ENCODE data around the gene ELL2. TPM values are rescaled to one million over a fixed set of nuclear protein-coding genes. Genes with fewer than 3 reads are reported as not detected.

ELL2 gene
- total and polyA plus RNA-seq, 9 of the 15 experiments (the other 6 are each of a cell fraction or from before 2014, with no cell fraction given) = 4.3 to 18.3 (median 14.5) TPM

DNA sequence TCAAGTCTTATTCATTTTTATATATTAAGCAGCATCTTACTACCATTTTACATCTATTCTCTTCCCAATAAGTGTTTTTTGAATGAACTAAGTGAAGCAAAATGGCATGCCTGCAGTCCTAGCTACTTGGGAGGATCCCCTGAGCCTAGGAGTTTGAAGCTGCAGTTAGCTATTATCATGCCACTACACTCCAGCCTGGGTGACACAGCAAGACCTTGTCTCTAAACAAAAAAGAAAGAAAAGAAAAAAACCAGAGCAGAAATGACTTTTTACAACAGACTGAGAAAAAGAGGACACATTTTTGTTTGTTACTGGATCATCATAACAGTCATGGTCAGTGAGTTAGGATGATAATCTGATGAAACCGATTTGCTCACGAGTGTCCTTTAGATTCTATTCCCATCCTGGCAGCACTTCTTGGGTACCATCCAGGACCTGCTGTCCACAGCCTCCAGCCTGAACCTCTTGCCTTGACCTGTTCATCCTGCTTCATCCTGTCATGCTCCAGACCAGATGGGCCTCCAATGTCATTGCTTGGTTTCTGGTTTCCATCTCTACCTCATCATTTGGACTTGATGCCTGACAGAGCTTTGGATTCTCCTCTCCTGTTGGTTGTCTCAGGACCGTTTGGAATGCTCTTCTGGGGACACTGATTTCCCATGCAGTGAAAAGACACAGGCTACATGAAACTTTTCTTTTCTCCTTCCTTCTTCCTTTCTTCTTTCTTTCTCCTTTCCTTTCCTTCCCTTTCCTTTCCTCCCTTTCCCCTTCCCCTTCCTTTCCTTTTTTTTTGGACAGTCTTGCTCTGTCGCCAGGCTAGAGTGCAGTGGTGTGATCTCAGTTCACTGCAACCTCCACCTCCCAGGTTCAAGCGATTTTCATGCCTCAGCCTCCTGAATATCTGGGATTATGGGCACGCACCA is 89.0 kb downstream of the ELL2 start:
- Histone ChIP-seq H3K36me3 (ENCODE audit: control insufficient read depth, insufficient read depth, low read length) (no peaks in the 10 kb centered on the region), H3K27ac (ENCODE audit: extremely low read depth, low read depth, low read length) (no peak overlapping the region), H3K9me1 (ENCODE audit: control insufficient read depth, insufficient read depth, low read length) (no peaks in the 10 kb centered on the region), H3K4me3 (no peak overlapping the region), H2AFZ (ENCODE audit: low read depth, low read length) (no peak overlapping the region), H3K4me1 (replicated peaks in 1 of 2; ENCODE audit: control insufficient read depth in 2 of 2, insufficient read depth in 2 of 2, low read length in 2 of 2) (peaks cover 4 to 9% of the 10 kb centered on the region in 2 experiments; a peak in 3 of 5 replicates), H3K27me3 (ENCODE audit: control insufficient read depth in 2 of 2, insufficient read depth in 2 of 2, low read length in 2 of 2) (no peaks in the 10 kb centered on the region), H3K9ac (ENCODE audit: insufficient read depth in 1 of 2, low read depth in 2 of 2, low read length in 2 of 2) (no peak overlapping the region), H3K79me2 (ENCODE audit: control insufficient read depth, insufficient read depth, low read length) (no peaks in the 10 kb centered on the region), H3K4me2 (ENCODE audit: insufficient read depth, low read length) (peak overlapping the region; percentile 28; the same call in 1 of the 2 replicates), H3K9me3 (replicated peaks; ENCODE audit: control insufficient read depth, insufficient read depth, low read depth, low read length) (no peaks in the 10 kb centered on the region), H4K20me1 (replicated peaks; ENCODE audit: control insufficient read depth, insufficient read depth, low read length) (no peaks in the 10 kb centered on the region)
- in situ Hi-C loops (cut with MboI) (no loop called here), intact Hi-C loops (cut with micrococcal nuclease) (no loop called here)
- CTCF ChIA-PET (ENCODE audit: low intra/inter-chr PET ratio) = no interaction called here
- ATAC-seq = peak; percentile 68
- WGBS (ENCODE audit: insufficient coverage, low coverage, missing lambda C conversion rate) = 10% methylated on average over 5 of the region's 6 CpGs
- BruUV-seq (replicated peaks) = no TSS peak
- peak; percentile 55 for FAIRE-seq
- POLR2A ChIA-PET = interaction anchor here (0.6 kb wide), 1 partner anchor 14 kb away, joined by 3 read pairs; no protein-coding TSS in a partner anchor
- peak in 1 of 4 experiments; percentile 42 for DNase-seq (ENCODE audit: extremely low read depth in 1 of 4, low spot score in 3 of 4)
- no peak for TF ChIP-seq ZC3H8 (IDR thresholded peaks at IDR 0.05)
- TF ChIP-seq TARDBP (IDR thresholded peaks at IDR 0.05) = no peak
- TF ChIP-seq NCOR1 (IDR thresholded peaks at IDR 0.05) = no peak
- TF ChIP-seq ZNF316 (IDR thresholded peaks at IDR 0.05) = peak; percentile 54
- TF ChIP-seq TEAD2 (tag; IDR thresholded peaks at IDR 0.05) = no peak
- no peak for TF ChIP-seq SRSF1 (IDR thresholded peaks at IDR 0.05; ENCODE audit: low read depth, low read length)
- no peak for TF ChIP-seq SIN3B (IDR thresholded peaks at IDR 0.05; ENCODE audit: low read depth)
- no peak for TF ChIP-seq MED1 (CRISPR knock-in tag; IDR thresholded peaks at IDR 0.05; ENCODE audit: borderline replicate concordance)
- TF ChIP-seq, protein P1, sequence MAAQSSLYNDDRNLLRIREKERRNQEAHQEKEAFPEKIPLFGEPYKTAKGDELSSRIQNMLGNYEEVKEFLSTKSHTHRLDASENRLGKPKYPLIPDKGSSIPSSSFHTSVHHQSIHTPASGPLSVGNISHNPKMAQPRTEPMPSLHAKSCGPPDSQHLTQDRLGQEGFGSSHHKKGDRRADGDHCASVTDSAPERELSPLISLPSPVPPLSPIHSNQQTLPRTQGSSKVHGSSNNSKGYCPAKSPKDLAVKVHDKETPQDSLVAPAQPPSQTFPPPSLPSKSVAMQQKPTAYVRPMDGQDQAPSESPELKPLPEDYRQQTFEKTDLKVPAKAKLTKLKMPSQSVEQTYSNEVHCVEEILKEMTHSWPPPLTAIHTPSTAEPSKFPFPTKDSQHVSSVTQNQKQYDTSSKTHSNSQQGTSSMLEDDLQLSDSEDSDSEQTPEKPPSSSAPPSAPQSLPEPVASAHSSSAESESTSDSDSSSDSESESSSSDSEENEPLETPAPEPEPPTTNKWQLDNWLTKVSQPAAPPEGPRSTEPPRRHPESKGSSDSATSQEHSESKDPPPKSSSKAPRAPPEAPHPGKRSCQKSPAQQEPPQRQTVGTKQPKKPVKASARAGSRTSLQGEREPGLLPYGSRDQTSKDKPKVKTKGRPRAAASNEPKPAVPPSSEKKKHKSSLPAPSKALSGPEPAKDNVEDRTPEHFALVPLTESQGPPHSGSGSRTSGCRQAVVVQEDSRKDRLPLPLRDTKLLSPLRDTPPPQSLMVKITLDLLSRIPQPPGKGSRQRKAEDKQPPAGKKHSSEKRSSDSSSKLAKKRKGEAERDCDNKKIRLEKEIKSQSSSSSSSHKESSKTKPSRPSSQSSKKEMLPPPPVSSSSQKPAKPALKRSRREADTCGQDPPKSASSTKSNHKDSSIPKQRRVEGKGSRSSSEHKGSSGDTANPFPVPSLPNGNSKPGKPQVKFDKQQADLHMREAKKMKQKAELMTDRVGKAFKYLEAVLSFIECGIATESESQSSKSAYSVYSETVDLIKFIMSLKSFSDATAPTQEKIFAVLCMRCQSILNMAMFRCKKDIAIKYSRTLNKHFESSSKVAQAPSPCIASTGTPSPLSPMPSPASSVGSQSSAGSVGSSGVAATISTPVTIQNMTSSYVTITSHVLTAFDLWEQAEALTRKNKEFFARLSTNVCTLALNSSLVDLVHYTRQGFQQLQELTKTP (IDR thresholded peaks at IDR 0.05; ENCODE audit: low read depth in 1 of 2, partially characterized antibody in 2 of 2) = no peak
- TF ChIP-seq ETS2 (tag; IDR thresholded peaks at IDR 0.05; ENCODE audit: borderline replicate concordance, poor library complexity, severe bottlenecking) = no peak
- 0 out of 2 replicates have a peak, but pooled peaks have one; percentile 19 for TF ChIP-seq EHMT2 (IDR thresholded peaks at IDR 0.05)
- peak; percentile 33 for TF ChIP-seq MAFG (tag; conservative IDR thresholded peaks at IDR 0.05)
- 0 out of 2 replicates have a peak, but pooled peaks have one; percentile 25 for TF ChIP-seq DPF2 (IDR thresholded peaks at IDR 0.05)
- TF ChIP-seq SLC30A9 (CRISPR knock-in tag; IDR thresholded peaks at IDR 0.05) = no peak
- no peak for TF ChIP-seq POLR2AphosphoS5 (IDR thresholded peaks at IDR 0.05; ENCODE audit: control insufficient read depth, insufficient read depth, low read depth, low read length)
- peak; percentile 10; the same call in 1 of the 2 replicates for TF ChIP-seq CBFA2T3 (IDR thresholded peaks at IDR 0.05)
- no peak for TF ChIP-seq NR2C2 (CRISPR knock-in tag; IDR thresholded peaks at IDR 0.05)
- no peak for TF ChIP-seq NR2C2 (tag; IDR thresholded peaks at IDR 0.05)
- TF ChIP-seq POU5F1 (IDR thresholded peaks at IDR 0.05; ENCODE audit: borderline replicate concordance, low read depth, low read length, partially characterized antibody) = no peak
- no peak for TF ChIP-seq ZC3H11A (IDR thresholded peaks at IDR 0.05; ENCODE audit: low read depth, low read length)
- TF ChIP-seq WHSC1 (IDR thresholded peaks at IDR 0.05; ENCODE audit: low read length) = no peak

All from K562 (cell line).